ENCODE data around the gene ELOB. TPM values are rescaled to one million over a fixed set of nuclear protein-coding genes. Genes with fewer than 3 reads are reported as not detected.
A peak's percentile ranks its signal among the peaks of the same experiment; 100 is the strongest.

ELOB gene
- total and polyA plus RNA-seq, 3 donors from 2014 or later = 377 to 582 (median 381) TPM

DNA sequence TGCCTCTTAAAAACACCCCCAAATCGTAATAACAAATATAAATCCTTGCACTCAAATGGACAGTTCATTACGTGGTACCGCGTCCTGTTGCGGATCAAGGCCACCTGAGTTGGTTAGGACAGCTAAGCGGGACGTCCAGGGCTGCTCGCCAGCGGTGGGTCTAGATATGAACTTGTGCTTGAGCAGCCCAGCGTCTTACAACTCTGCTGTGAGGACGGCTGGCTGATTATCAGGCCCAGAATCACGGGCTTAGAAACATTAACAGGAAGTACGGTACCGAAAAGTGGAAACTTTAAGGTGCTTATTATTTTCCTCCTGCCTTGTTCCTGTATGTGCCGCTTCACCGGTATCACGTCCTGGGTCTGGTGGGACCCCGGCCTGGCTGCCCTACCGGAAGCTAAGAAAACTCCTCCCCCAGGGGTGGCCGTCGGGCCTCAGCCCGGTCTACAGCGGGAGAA lies 25.5 kb downstream of the ELOB start:
- Histone ChIP-seq H3K4me3 (peak overlapping the region; percentile 91 to 95), H3K27me3 (no peaks in the 10 kb centered on the region), H3K4me1 (peaks cover 27% of the 10 kb centered on the region), H3K27ac (peak overlapping the region; percentile 93 to 100), H3K36me3 (ENCODE audit: low read depth, missing control alignments) (no peaks in the 10 kb centered on the region), H3K9me3 (no peaks in the 10 kb centered on the region)
- TF ChIP-seq CTCF (IDR thresholded peaks at IDR 0.05) = no peak
- no peak for TF ChIP-seq POLR2A (IDR thresholded peaks at IDR 0.05)
- intact Hi-C loops (cut with DNase I; ENCODE audit: low total_unique reads) = no loop called here
- peak; percentile 51 for DNase-seq
- WGBS, 2 donors = 42 to 48% methylated on average over 14 to 19 of the region's 23 CpGs

- Histone ChIP-seq H3K27ac (no peak overlapping the region), H3K4me3 (no peak overlapping the region), H3K4me1 (peaks cover 15% of the 10 kb centered on the region), H3K27me3 (no peaks in the 10 kb centered on the region), H3K9me3 (no peaks in the 10 kb centered on the region), H3K36me3 (ENCODE audit: low read depth, missing control alignments) (no peaks in the 10 kb centered on the region)
- WGBS, 2 donors = 94% methylated on average over 6 of the region's 6 CpGs
- DNase-seq = no peak
- TF ChIP-seq CTCF (IDR thresholded peaks at IDR 0.05) = no peak
- intact Hi-C loops (cut with DNase I; ENCODE audit: low total_unique reads) = no loop called here
Measured at GRCh38 chr16:2749936-2750335, 27.1 kb downstream of the ELOB start.

- Histone ChIP-seq H3K36me3 (ENCODE audit: low read depth, missing control alignments) (no peaks in the 10 kb centered on the region), H3K4me3 (no peak overlapping the region), H3K9me3 (no peaks in the 10 kb centered on the region), H3K27me3 (no peaks in the 10 kb centered on the region), H3K27ac (no peak overlapping the region), H3K4me1 (peaks cover 10% of the 10 kb centered on the region)
- DNase-seq = no peak
- WGBS, 2 donors = 93 to 95% methylated on average over 5 of the region's 5 CpGs
- intact Hi-C loops (cut with DNase I; ENCODE audit: low total_unique reads) = no loop called here
- TF ChIP-seq CTCF (IDR thresholded peaks at IDR 0.05) (no peak), POLR2A (IDR thresholded peaks at IDR 0.05) (no peak)
Measured at GRCh38 chr16:2749476-2749875, 27.6 kb downstream of the ELOB start.

GRCh38 chr16:2748757-2749455 lies 28.2 kb downstream of the ELOB start:
- Histone ChIP-seq H3K4me3 (no peak overlapping the region), H3K4me1 (peaks cover 6% of the 10 kb centered on the region), H3K27me3 (no peaks in the 10 kb centered on the region), H3K27ac (no peak overlapping the region), H3K9me3 (no peaks in the 10 kb centered on the region), H3K36me3 (ENCODE audit: low read depth, missing control alignments) (no peaks in the 10 kb centered on the region)
- no peak for DNase-seq
- intact Hi-C loops (cut with DNase I; ENCODE audit: low total_unique reads) = no loop called here
- WGBS, 2 donors = 71 to 77% methylated on average over 7 of the region's 7 CpGs
- no peak for TF ChIP-seq POLR2A (IDR thresholded peaks at IDR 0.05)
- no peak for TF ChIP-seq CTCF (IDR thresholded peaks at IDR 0.05)

- no peaks in the 10 kb centered on the region for H3K9me3 ChIP-seq
- 47 to 66% methylated on average over 3 to 9 of the region's 9 CpGs for WGBS, 2 donors
- no peak for DNase-seq
Measured at GRCh38 chr16:2745961-2746360, 31.1 kb downstream of the ELOB start.

More at GRCh38 chr16:2745961-2746360, 31.1 kb downstream of the ELOB start:
- no peak overlapping the region for H3K27ac ChIP-seq
- no peaks in the 10 kb centered on the region for H3K4me1 ChIP-seq
- intact Hi-C loops (cut with DNase I; ENCODE audit: low total_unique reads) = no loop called here
- TF ChIP-seq CTCF (IDR thresholded peaks at IDR 0.05) = no peak
- TF ChIP-seq POLR2A (IDR thresholded peaks at IDR 0.05) = no peak
- H3K4me3 ChIP-seq = no peak overlapping the region
- H3K27me3 ChIP-seq = no peaks in the 10 kb centered on the region
- no peaks in the 10 kb centered on the region for H3K36me3 ChIP-seq (ENCODE audit: low read depth, missing control alignments)

All from testis (tissue), 3 donors.